Fibroblast of lung (primary cell): Measurements from ENCODE around the gene ATP6V0D1. TPM values are rescaled to one million over a fixed set of nuclear protein-coding genes. Genes with fewer than 3 reads are reported as not detected.
A peak's percentile ranks its signal among the peaks of the same experiment; 100 is the strongest.

Source experiments
- DNase-seq, 2 donors: peaks; one replicate each; pipeline versions ENCODE4 v3.0.0 to v3.0.0-alpha.2; 2010; ENCODE audit warnings: low read depth in 2 of 2
- H2AFZ ChIP-seq: 2 replicates; pipeline ENCODE4 v1.5.1; 2012; ENCODE audit warnings: low read length, control low read depth, inconsistent platforms
- H3K27ac ChIP-seq: 2 replicates; pipeline ENCODE4 v1.5.1; 2011; ENCODE audit warnings: low read length, control low read depth; ENCODE audit not compliant: insufficient read depth
- H3K27me3 ChIP-seq: 2 replicates; pipeline ENCODE4 v1.5.1; 2011; ENCODE audit warnings: mild to moderate bottlenecking, low read length; ENCODE audit not compliant: control insufficient read depth, insufficient read depth
- H3K36me3 ChIP-seq: 2 replicates; pipeline ENCODE4 v1.5.1; 2011; ENCODE audit warnings: low read length; ENCODE audit not compliant: control insufficient read depth, insufficient read depth
- H3K4me1 ChIP-seq: 2 replicates; pipeline ENCODE4 v1.5.1; 2011; ENCODE audit warnings: low read length; ENCODE audit not compliant: control insufficient read depth, insufficient read depth; ENCODE audit errors: extremely low read depth
- H3K4me2 ChIP-seq: 2 replicates; pipeline ENCODE4 v1.5.1; 2011; ENCODE audit warnings: low read length, control low read depth; ENCODE audit not compliant: insufficient read depth; ENCODE audit errors: extremely low read depth
- H3K4me3 ChIP-seq, 4 experiments: fragments of 200-600 bp in 1 of 4; sonication (generic) in 1 of 4; replicated peaks in 1 of 4; 2 replicates each; pipeline ENCODE4 v1.5.1; 2011 to 2016; ENCODE audit warnings: low read length in 4 of 4, low read depth in 3 of 4, mild to moderate bottlenecking in 3 of 4, control low read depth in 2 of 4, inconsistent platforms in 1 of 4, mixed read lengths in 1 of 4; ENCODE audit not compliant: insufficient read depth in 1 of 4; ENCODE audit errors: control extremely low read depth in 1 of 4
- H3K79me2 ChIP-seq: 2 replicates; pipeline ENCODE4 v1.5.1; 2012; ENCODE audit warnings: mild to moderate bottlenecking, low read length, inconsistent platforms; ENCODE audit not compliant: control insufficient read depth, insufficient read depth
- H3K9ac ChIP-seq: 2 replicates; pipeline ENCODE4 v1.5.1; 2011; ENCODE audit warnings: mild to moderate bottlenecking, low read length, control low read depth; ENCODE audit not compliant: insufficient read depth
- H3K9me3 ChIP-seq: 2 replicates; pipeline ENCODE4 v1.5.1; 2012; ENCODE audit warnings: low read depth, low read length; ENCODE audit not compliant: control insufficient read depth, insufficient read depth
- H4K20me1 ChIP-seq: 2 replicates; pipeline ENCODE4 v1.5.1; 2011; ENCODE audit warnings: low read length; ENCODE audit not compliant: control insufficient read depth, insufficient read depth; ENCODE audit errors: extremely low read depth
- CTCF ChIP-seq, 2 donors: IDR thresholded peaks in 1 of 2; conservative IDR thresholded peaks in 1 of 2; 1 replicate in 1 of 2; 2 replicates in 1 of 2; pipeline ENCODE4 v1.5.1; 2011 to 2012; ENCODE audit warnings: low read length in 2 of 2, control low read depth in 1 of 2, inconsistent platforms in 1 of 2, low read depth in 1 of 2, mild to moderate bottlenecking in 1 of 2
- EZH2 ChIP-seq: IDR thresholded peaks from 2 replicates; pipeline ENCODE4 v1.5.1; 2012; ENCODE audit warnings: low read length, control low read depth, mild to moderate bottlenecking; ENCODE audit errors: missing control alignments
- polyA plus RNA-seq, 2 donors: library from polyadenylated mRNA; depleted of rRNA in 1 of 2; stranded (reverse) in 1 of 2; unstranded in 1 of 2; fragments of >200 nt; gene quantifications; 2 replicates each; pipeline ENCODE4 v1.2.1, GENCODE V29; 2011 to 2012; ENCODE audit warnings: missing spikeins in 1 of 2
- total RNA-seq: library from RNA; depleted of rRNA; stranded (reverse); fragments of >200 nt; gene quantifications from 2 replicates; pipeline ENCODE4 v1.2.1, GENCODE V29; 2014

ATP6V0D1 gene
- total and polyA plus RNA-seq, 2 donors (not counting 1 experiment from before 2014, with no cell fraction given): 91.2 to 183 TPM

- Histone ChIP-seq H3K9me3 (no peaks in the 10 kb centered on the region), H3K27ac (no peak overlapping the region), H3K36me3 (peaks cover 5% of the 10 kb centered on the region), H3K4me2 (no peak overlapping the region), H3K27me3 (peaks cover 23% of the 10 kb centered on the region), H3K79me2 (no peaks in the 10 kb centered on the region), H2AFZ (no peak overlapping the region), H3K9ac (no peak overlapping the region), H3K4me3 (no peak overlapping the region), H4K20me1 (no peaks in the 10 kb centered on the region), H3K4me1 (peaks cover 5% of the 10 kb centered on the region)
- no peak for TF ChIP-seq CTCF (conservative IDR thresholded peaks at IDR 0.05 in 1 of 2, IDR thresholded peaks at IDR 0.05 in 1 of 2; ENCODE audit: low read depth in 1 of 2, low read length in 2 of 2)
- TF ChIP-seq EZH2: no peak
- DNase-seq: no peak
These were observed 47.7 kb downstream of the ATP6V0D1 start for GRCh38 chr16:67433131-67433719.

DNA sequence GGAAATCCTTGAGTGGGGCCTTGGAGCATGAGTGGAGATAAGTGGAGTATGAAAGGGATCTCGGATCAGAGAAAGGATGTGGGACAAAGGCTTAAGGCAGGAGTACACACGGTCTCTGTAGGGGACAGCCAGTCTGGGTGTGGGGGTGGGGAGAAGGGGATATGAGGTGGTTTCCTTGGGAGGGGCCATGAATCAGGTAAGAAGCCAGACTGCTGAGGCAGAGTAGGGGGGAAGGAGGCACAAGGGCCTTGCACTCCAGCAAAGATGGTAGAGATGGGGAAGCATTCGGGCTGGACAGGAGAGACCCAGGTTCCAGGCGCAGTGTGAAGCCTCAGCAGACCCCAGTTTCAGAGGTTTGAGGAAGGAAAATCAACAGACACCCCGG is 48.5 kb downstream of the ATP6V0D1 start:
- no peak for TF ChIP-seq CTCF (conservative IDR thresholded peaks at IDR 0.05 in 1 of 2, IDR thresholded peaks at IDR 0.05 in 1 of 2; ENCODE audit: low read depth in 1 of 2, low read length in 2 of 2)
- no peak for TF ChIP-seq EZH2
- Histone ChIP-seq H3K27ac (no peak overlapping the region), H3K4me2 (no peak overlapping the region), H3K9ac (no peak overlapping the region), H4K20me1 (no peaks in the 10 kb centered on the region), H3K27me3 (peaks cover 23% of the 10 kb centered on the region), H3K79me2 (no peaks in the 10 kb centered on the region), H3K4me3 (no peak overlapping the region), H3K4me1 (peaks cover 5% of the 10 kb centered on the region), H3K36me3 (no peaks in the 10 kb centered on the region), H3K9me3 (no peaks in the 10 kb centered on the region), H2AFZ (no peak overlapping the region)
- no peak for DNase-seq

- H3K4me3 ChIP-seq: peak overlapping the region in 3 of 4 experiments; percentile 31 to 42 (median 34)
- no peaks in the 10 kb centered on the region for H4K20me1 ChIP-seq
- peak overlapping the region; percentile 68 for H3K4me2 ChIP-seq
- H3K27ac ChIP-seq: no peak overlapping the region
- DNase-seq: no peak
- H3K79me2 ChIP-seq: no peaks in the 10 kb centered on the region
- H3K9ac ChIP-seq: no peak overlapping the region
- TF ChIP-seq EZH2 (no peak), CTCF (conservative IDR thresholded peaks at IDR 0.05 in 1 of 2, IDR thresholded peaks at IDR 0.05 in 1 of 2; ENCODE audit: low read depth in 1 of 2, low read length in 2 of 2) (no peak)
- peaks cover 5% of the 10 kb centered on the region for H3K4me1 ChIP-seq
- no peaks in the 10 kb centered on the region for H3K9me3 ChIP-seq
- peaks cover 23% of the 10 kb centered on the region for H3K27me3 ChIP-seq
- no peak overlapping the region for H2AFZ ChIP-seq
- no peaks in the 10 kb centered on the region for H3K36me3 ChIP-seq
These were observed 49.0 kb downstream of the ATP6V0D1 start for GRCh38 chr16:67431775-67432505.
